ENCODE data around the gene LRRC57. TPM values are rescaled to one million over a fixed set of nuclear protein-coding genes. Genes with fewer than 3 reads are reported as not detected.

Gene LRRC57
- total RNA-seq, 2 donors from 2014 or later, result 14.6 to 19.3 TPM

- no peaks in the 10 kb centered on the region for H3K9me3 Mint-ChIP-seq
- H3K4me1 Mint-ChIP-seq, result no peaks in the 10 kb centered on the region
- H3K36me3 ChIP-seq (ENCODE audit: control insufficient read depth, insufficient read depth, low read length), result no peaks in the 10 kb centered on the region
- peaks cover 10% of the 10 kb centered on the region for H3K27me3 Mint-ChIP-seq (ENCODE audit: insufficient read depth)
- H3K27ac ChIP-seq (ENCODE audit: low read depth, low read length), result no peak overlapping the region
- H3K9me3 ChIP-seq (ENCODE audit: control insufficient read depth, low read length), result no peaks in the 10 kb centered on the region
- WGBS, 2 experiments (ENCODE audit: insufficient coverage in 1 of 2, insufficient read length in 1 of 2), result 85 to 88% methylated on average over 4 to 5 of the region's 5 CpGs
- no peak overlapping the region for H3K4me3 ChIP-seq (ENCODE audit: low read length)
- no peak for TF ChIP-seq CTCF (conservative IDR thresholded peaks at IDR 0.05)
- H3K27ac Mint-ChIP-seq, result no peak overlapping the region
- no peaks in the 10 kb centered on the region for H3K4me1 ChIP-seq (ENCODE audit: control insufficient read depth, insufficient read depth, low read length)
- H3K27me3 ChIP-seq (ENCODE audit: control insufficient read depth, insufficient read depth, low read length, poor library complexity, severe bottlenecking), result peaks cover 9% of the 10 kb centered on the region
- no peaks in the 10 kb centered on the region for H3K36me3 Mint-ChIP-seq (ENCODE audit: low read depth)
- no peak for DNase-seq
- H3K9ac ChIP-seq (ENCODE audit: extremely low read depth, low read length, poor library complexity, severe bottlenecking), result no peak overlapping the region
- no peak overlapping the region for H3K4me3 Mint-ChIP-seq
These were observed 42.1 kb upstream of the LRRC57 start for GRCh38 chr15:42590619-42591237.

GRCh38 chr15:42584031-42584765, 35.6 kb upstream of the LRRC57 start:
- H3K27ac Mint-ChIP-seq, result no peak overlapping the region
- peaks cover 70% of the 10 kb centered on the region for H3K27me3 ChIP-seq (ENCODE audit: control insufficient read depth, insufficient read depth, low read length, poor library complexity, severe bottlenecking)
- DNase-seq, result peak; percentile 68
- H3K4me3 ChIP-seq (ENCODE audit: low read length), result peak overlapping the region; percentile 29
- H3K4me3 Mint-ChIP-seq, result no peak overlapping the region
- 44 to 50% methylated on average over 3 to 4 of the region's 4 CpGs for WGBS, 2 experiments (ENCODE audit: insufficient coverage in 1 of 2, insufficient read length in 1 of 2)
- peaks cover 20% of the 10 kb centered on the region for H3K4me1 Mint-ChIP-seq
- no peak for TF ChIP-seq CTCF (conservative IDR thresholded peaks at IDR 0.05)
- H3K9me3 ChIP-seq (ENCODE audit: control insufficient read depth, low read length), result no peaks in the 10 kb centered on the region
- H3K36me3 Mint-ChIP-seq (ENCODE audit: low read depth), result no peaks in the 10 kb centered on the region
- peaks cover 62% of the 10 kb centered on the region for H3K27me3 Mint-ChIP-seq (ENCODE audit: insufficient read depth)
- peak overlapping the region; percentile 33 for H3K27ac ChIP-seq (ENCODE audit: low read depth, low read length)
- peaks cover 9% of the 10 kb centered on the region for H3K4me1 ChIP-seq (ENCODE audit: control insufficient read depth, insufficient read depth, low read length)
- no peaks in the 10 kb centered on the region for H3K9me3 Mint-ChIP-seq
- no peak overlapping the region for H3K9ac ChIP-seq (ENCODE audit: extremely low read depth, low read length, poor library complexity, severe bottlenecking)
- no peaks in the 10 kb centered on the region for H3K36me3 ChIP-seq (ENCODE audit: control insufficient read depth, insufficient read depth, low read length)

- Histone ChIP-seq H3K4me1 (ENCODE audit: control insufficient read depth, insufficient read depth, low read length) (peaks cover 9% of the 10 kb centered on the region), H3K36me3 (ENCODE audit: control insufficient read depth, insufficient read depth, low read length) (no peaks in the 10 kb centered on the region), H3K27ac (ENCODE audit: low read depth, low read length) (no peak overlapping the region), H3K9ac (ENCODE audit: extremely low read depth, low read length, poor library complexity, severe bottlenecking) (no peak overlapping the region), H3K9me3 (ENCODE audit: control insufficient read depth, low read length) (no peaks in the 10 kb centered on the region), H3K27me3 (ENCODE audit: control insufficient read depth, insufficient read depth, low read length, poor library complexity, severe bottlenecking) (peaks cover 84% of the 10 kb centered on the region), H3K4me3 (ENCODE audit: low read length) (no peak overlapping the region)
- Mint-ChIP-seq H3K27ac (no peak overlapping the region), H3K9me3 (no peaks in the 10 kb centered on the region), H3K4me1 (peaks cover 20% of the 10 kb centered on the region), H3K4me3 (no peak overlapping the region), H3K36me3 (ENCODE audit: low read depth) (no peaks in the 10 kb centered on the region), H3K27me3 (ENCODE audit: insufficient read depth) (peaks cover 75% of the 10 kb centered on the region)
- WGBS, 2 experiments (ENCODE audit: insufficient coverage in 1 of 2, insufficient read length in 1 of 2), result 92 to 93% methylated on average over 8 of the region's 8 CpGs
- peak; percentile 44 for DNase-seq
- TF ChIP-seq CTCF (conservative IDR thresholded peaks at IDR 0.05), result no peak
These were observed 34.2 kb upstream of the LRRC57 start for GRCh38 chr15:42582569-42583375.
